Measurements from ENCODE around the gene TSPAN5.

GRCh38 chr4:98571161-98571786 lies 87.1 kb downstream of the TSPAN5 start:
- TF ChIP-seq POLR2AphosphoS5 (IDR thresholded peaks at IDR 0.05; ENCODE audit: low read depth, low read length), result no peak
- TF ChIP-seq POLR2A (IDR thresholded peaks at IDR 0.05; ENCODE audit: low read depth, low read length), result no peak
- no peak for TF ChIP-seq TAF1 (IDR thresholded peaks at IDR 0.05; ENCODE audit: low read depth, low read length)
- TF ChIP-seq POU2F2 (IDR thresholded peaks at IDR 0.05; ENCODE audit: low read depth, low read length), result no peak
